Left ventricle myocardium superior (tissue), 1 donor: ENCODE data around the gene SUPT4H1. TPM values are rescaled to one million over a fixed set of nuclear protein-coding genes. Genes with fewer than 3 reads are reported as not detected.

Source experiments
- ATAC-seq: fragments of 200-7000 bp; cut with Tn5 transposase; one replicate; pipeline ENCODE4 v1.9.1; 2020; ENCODE audit warnings: mild to moderate bottlenecking, moderate library complexity
- DNase-seq: peaks from one replicate; pipeline ENCODE4 v3.0.0-alpha.2; 2020
- intact Hi-C: fragments of 100-400 bp; cut with micrococcal nuclease; formaldehyde crosslinking; loops from one replicate; pipeline ENCODE4 v1.11.0; 2022
- microRNA-seq: library from miRNA; unstranded; fragments of <30 nt; microRNA quantifications from one replicate; pipeline ENCODE4 v1.2.0, GENCODE V29; 2020; ENCODE audit warnings: borderline number of aligned reads
- total RNA-seq: library from RNA; stranded (reverse); fragmentation: NEBNext Ultra II Directional; extraction: Animal tissue kit (Norgen Biotek cat#: 25700); gene quantifications from one replicate; pipeline ENCODE4 v1.2.1, GENCODE V29; 2021
- donor health status: DM: no; HTN: yes; CAD: no; lungs with severe emphysema.

SUPT4H1 gene
- total RNA-seq, 1 donor from 2014 or later = 62.2 TPM

- no peak for ATAC-seq
- intact Hi-C loops = no loop called here
- DNase-seq = no peak
Observed at GRCh38 chr17:58302171-58302918, 49.7 kb downstream of the SUPT4H1 start.

GRCh38 chr17:58301504-58302150 is 50.4 kb downstream of the SUPT4H1 start:
- no peak for ATAC-seq
- intact Hi-C loops = no loop called here
- no peak for DNase-seq

- DNase-seq (no peak), ATAC-seq (no peak)
- intact Hi-C loops = no loop called here
Observed at GRCh38 chr17:58300336-58300735, 51.7 kb downstream of the SUPT4H1 start.

Small RNAs within 50 kb of the gene (microRNA-seq; reads per million reads assigned to microRNA genes)
- gene MIR4736 = not detected

Other genes starting within 250 kb of the SUPT4H1 start
- not detected for gene OR4D1, start 203.8 kb downstream of the SUPT4H1 start, total RNA-seq
- gene OR4D2, start 185.2 kb downstream of the SUPT4H1 start, total RNA-seq = not detected
- not detected for gene EPX, start 159.5 kb downstream of the SUPT4H1 start, total RNA-seq
- gene MKS1, start 132.9 kb downstream of the SUPT4H1 start, total RNA-seq = 10.1 TPM
- gene LPO, start 113.6 kb downstream of the SUPT4H1 start, total RNA-seq = not detected
- gene MPO, start 71.3 kb downstream of the SUPT4H1 start, total RNA-seq = 0.42 TPM
- 18.8 TPM for gene TSPOAP1, start 23.4 kb downstream of the SUPT4H1 start, total RNA-seq
- 6.6 TPM for gene RNF43, start 65.3 kb upstream of the SUPT4H1 start, total RNA-seq
- gene HSF5, start 136.2 kb upstream of the SUPT4H1 start, total RNA-seq = not detected
- gene MTMR4, start 162.4 kb upstream of the SUPT4H1 start, total RNA-seq = 12.6 TPM